ENCODE data around the gene TSHZ2.

The TSHZ2 gene

DNA sequence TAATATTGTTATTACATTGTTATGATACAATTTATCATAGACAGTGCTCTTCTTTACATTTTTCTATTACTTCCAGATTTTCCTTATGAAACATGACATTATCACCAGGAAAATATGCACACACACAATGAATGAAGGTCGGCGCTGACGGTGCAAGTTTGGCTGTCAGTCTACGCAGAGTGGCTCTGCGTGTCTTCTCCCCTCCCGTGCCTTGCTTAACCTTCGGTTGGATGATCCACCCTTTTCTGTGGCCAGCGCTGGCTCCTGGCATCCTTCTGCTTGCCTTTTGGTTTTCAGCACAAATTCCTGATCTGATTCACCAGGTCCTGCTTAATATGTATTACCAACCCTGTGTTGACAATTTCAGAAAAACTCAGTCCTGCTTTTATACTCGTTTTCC lies 157.4 kb downstream of the TSHZ2 start:
- no peak overlapping the region for H3K27ac ChIP-seq (ENCODE audit: low read length)
- 0 out of 2 replicates have a peak, but pooled peaks cover 3% of the 10 kb centered on the region for H3K4me1 ChIP-seq (ENCODE audit: control insufficient read depth, insufficient read depth, low read length)
- no peaks in the 10 kb centered on the region for H3K9me3 ChIP-seq (ENCODE audit: control insufficient read depth, insufficient read depth, low read length)
- H3K4me3 ChIP-seq (ENCODE audit: low read length): no peak overlapping the region
- WGBS (ENCODE audit: insufficient coverage, insufficient read length): no CpG with 5 or more reads among the region's 9 CpGs
- DNase-seq (ENCODE audit: low read depth, low spot score): no peak
- no peaks in the 10 kb centered on the region for H3K27me3 ChIP-seq (ENCODE audit: control insufficient read depth, insufficient read depth, low read length)
- H3K36me3 ChIP-seq (ENCODE audit: control insufficient read depth, insufficient read depth, low read length): no peaks in the 10 kb centered on the region

DNA sequence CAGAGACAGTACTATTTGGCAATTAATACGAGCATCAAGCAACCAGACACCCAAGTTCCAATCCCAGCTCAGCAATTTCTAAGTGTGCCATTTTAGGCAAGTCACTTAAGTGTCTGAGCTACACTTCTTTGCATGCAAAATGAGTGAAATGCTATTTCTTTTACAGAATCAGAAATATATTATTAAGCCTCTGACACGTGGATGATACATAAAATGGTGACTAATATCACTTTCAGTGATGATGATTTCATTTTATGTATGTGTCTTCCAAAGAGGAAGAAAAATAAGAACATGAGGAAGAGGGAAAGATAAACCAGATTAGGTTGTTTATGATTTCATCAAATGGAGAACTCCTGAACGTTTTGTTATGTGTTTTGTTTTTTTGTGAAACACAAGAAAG lies 158.6 kb downstream of the TSHZ2 start:
- Histone ChIP-seq H3K9me3 (ENCODE audit: control insufficient read depth, insufficient read depth, low read length) (no peaks in the 10 kb centered on the region), H3K4me3 (ENCODE audit: low read length) (no peak overlapping the region), H3K4me1 (ENCODE audit: control insufficient read depth, insufficient read depth, low read length) (0 out of 2 replicates have a peak, but pooled peaks cover 3% of the 10 kb centered on the region), H3K27ac (ENCODE audit: low read length) (no peak overlapping the region), H3K27me3 (ENCODE audit: control insufficient read depth, insufficient read depth, low read length) (no peaks in the 10 kb centered on the region), H3K36me3 (ENCODE audit: control insufficient read depth, insufficient read depth, low read length) (no peaks in the 10 kb centered on the region)
- WGBS (ENCODE audit: insufficient coverage, insufficient read length): no CpG with 5 or more reads among the region's 3 CpGs
- no peak for DNase-seq (ENCODE audit: low read depth, low spot score)

DNA sequence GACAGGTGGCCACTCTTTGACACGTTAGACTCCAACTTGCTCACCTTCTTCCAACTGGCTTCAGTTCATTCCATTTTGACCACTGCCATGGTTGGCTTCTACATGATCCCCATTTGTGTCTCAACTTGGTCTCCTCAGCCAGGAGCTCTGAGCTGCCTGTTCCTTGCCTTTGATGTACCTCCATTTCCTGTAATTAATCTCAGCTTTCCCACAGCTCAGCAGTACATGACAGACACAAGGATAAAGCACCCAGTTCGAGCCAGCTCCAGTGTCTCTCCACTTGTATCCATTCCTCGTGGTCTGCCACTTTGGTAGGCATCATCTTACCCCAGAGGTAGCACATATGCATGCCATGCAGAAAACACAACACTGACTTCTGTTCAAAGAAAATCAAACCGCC lies 161.0 kb downstream of the TSHZ2 start:
- H3K27ac ChIP-seq (ENCODE audit: low read length): no peak overlapping the region
- H3K4me1 ChIP-seq (ENCODE audit: control insufficient read depth, insufficient read depth, low read length): peaks cover 3% of the 10 kb centered on the region; the same call in 1 of the 2 replicates
- H3K9me3 ChIP-seq (ENCODE audit: control insufficient read depth, insufficient read depth, low read length): no peaks in the 10 kb centered on the region
- no peaks in the 10 kb centered on the region for H3K27me3 ChIP-seq (ENCODE audit: control insufficient read depth, insufficient read depth, low read length)
- no CpG with 5 or more reads among the region's 4 CpGs for WGBS (ENCODE audit: insufficient coverage, insufficient read length)
- H3K36me3 ChIP-seq (ENCODE audit: control insufficient read depth, insufficient read depth, low read length): no peaks in the 10 kb centered on the region
- no peak overlapping the region for H3K4me3 ChIP-seq (ENCODE audit: low read length)
- DNase-seq (ENCODE audit: low read depth, low spot score): no peak

DNA sequence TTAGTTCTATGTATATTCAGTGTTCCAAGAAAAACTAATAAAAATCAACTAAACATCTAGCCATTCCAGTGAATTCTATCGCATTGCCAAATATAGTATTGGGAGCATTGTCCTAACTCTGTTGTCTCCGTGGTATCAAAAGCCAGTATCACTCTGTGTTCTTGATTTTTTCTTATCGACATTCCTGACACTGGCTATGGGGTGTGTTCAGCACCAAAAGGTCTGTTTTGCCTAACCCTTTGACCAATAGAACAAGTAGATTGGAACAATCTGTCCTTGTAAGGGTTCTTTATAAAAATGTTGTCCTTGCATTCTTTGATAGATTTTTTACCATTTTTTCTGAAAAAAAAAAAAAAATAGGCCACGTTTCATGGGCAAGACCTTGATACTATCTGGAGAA lies 161.5 kb downstream of the TSHZ2 start:
- Histone ChIP-seq H3K9me3 (ENCODE audit: control insufficient read depth, insufficient read depth, low read length) (no peaks in the 10 kb centered on the region), H3K27ac (ENCODE audit: low read length) (no peak overlapping the region), H3K4me1 (ENCODE audit: control insufficient read depth, insufficient read depth, low read length) (peaks cover 3% of the 10 kb centered on the region; the same call in 1 of the 2 replicates), H3K4me3 (ENCODE audit: low read length) (no peak overlapping the region), H3K27me3 (ENCODE audit: control insufficient read depth, insufficient read depth, low read length) (no peaks in the 10 kb centered on the region), H3K36me3 (ENCODE audit: control insufficient read depth, insufficient read depth, low read length) (no peaks in the 10 kb centered on the region)
- no peak for DNase-seq (ENCODE audit: low read depth, low spot score)
- WGBS (ENCODE audit: insufficient coverage, insufficient read length): no CpG with 5 or more reads among the region's 4 CpGs

DNA sequence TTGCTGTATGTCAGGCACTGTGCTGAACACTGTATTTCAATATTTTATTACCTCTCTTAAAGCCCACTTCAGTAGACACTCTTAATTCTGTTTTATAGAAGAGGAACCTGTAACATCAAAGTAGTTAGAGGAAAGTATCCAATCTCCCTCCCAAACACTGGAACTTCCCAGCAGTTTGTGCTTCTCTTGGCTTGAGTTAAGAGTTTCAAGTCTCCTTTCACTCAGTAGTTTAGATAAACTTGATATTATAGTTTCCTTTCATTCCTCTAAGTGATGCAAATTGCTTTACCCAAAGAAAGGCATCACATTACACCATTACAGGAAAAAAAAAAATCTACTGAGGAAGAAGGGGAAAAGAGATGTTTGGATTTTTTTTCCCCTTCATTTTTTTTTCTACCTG lies 164.3 kb downstream of the TSHZ2 start:
- no peaks in the 10 kb centered on the region for H3K27me3 ChIP-seq (ENCODE audit: control insufficient read depth, insufficient read depth, low read length)
- no peak overlapping the region for H3K4me3 ChIP-seq (ENCODE audit: low read length)
- no peak for DNase-seq (ENCODE audit: low read depth, low spot score)
- H3K27ac ChIP-seq (ENCODE audit: low read length): no peak overlapping the region
- H3K9me3 ChIP-seq (ENCODE audit: control insufficient read depth, insufficient read depth, low read length): no peaks in the 10 kb centered on the region
- peaks cover 3% of the 10 kb centered on the region; the same call in 1 of the 2 replicates for H3K4me1 ChIP-seq (ENCODE audit: control insufficient read depth, insufficient read depth, low read length)
- H3K36me3 ChIP-seq (ENCODE audit: control insufficient read depth, insufficient read depth, low read length): no peaks in the 10 kb centered on the region

DNA sequence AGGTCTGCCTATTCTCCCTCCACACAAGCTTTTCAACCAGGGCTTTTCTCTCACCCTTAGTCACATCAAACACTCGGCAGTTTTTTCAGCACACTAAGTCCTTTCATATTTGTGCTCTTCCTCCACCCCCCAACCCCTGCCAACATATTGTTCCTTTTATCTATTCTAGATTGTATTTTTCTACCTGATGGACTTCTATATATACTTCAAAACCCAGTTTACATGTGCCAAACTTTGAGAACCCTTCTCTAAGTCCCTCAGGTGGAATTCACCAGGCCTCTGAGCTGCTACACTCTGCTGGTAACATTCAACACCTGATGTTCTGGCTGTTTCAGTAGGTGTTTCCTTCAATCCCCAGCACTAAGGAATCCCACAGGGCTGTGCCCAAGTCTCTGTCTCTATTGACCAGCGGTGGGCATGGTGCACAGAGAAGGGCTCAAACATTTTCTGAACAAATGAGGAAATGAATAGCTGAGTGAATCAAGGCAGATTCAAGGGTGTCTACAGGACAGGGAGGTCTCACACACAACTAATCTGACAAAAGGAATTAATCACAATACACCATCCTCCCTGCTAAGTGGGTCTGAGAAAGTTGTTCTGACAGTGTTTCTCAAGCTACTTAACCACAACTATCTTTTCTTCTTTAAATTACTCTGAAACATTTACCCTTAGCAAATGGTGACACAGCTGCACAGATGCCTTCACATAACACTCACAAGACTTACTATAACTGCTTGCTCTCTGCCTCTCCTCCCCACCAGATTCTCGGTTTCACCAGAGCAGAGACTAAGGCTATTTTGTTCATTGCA lies 166.5 kb downstream of the TSHZ2 start:
- Histone ChIP-seq H3K4me3 (ENCODE audit: low read length) (no peak overlapping the region), H3K4me1 (ENCODE audit: control insufficient read depth, insufficient read depth, low read length) (peaks cover 1% of the 10 kb centered on the region; the same call in 1 of the 2 replicates), H3K27ac (ENCODE audit: low read length) (no peak overlapping the region), H3K27me3 (ENCODE audit: control insufficient read depth, insufficient read depth, low read length) (no peaks in the 10 kb centered on the region), H3K36me3 (ENCODE audit: control insufficient read depth, insufficient read depth, low read length) (no peaks in the 10 kb centered on the region), H3K9me3 (ENCODE audit: control insufficient read depth, insufficient read depth, low read length) (no peaks in the 10 kb centered on the region)
- no CpG with 5 or more reads among the region's 3 CpGs for WGBS (ENCODE audit: insufficient coverage, insufficient read length)
- no peak for DNase-seq (ENCODE audit: low read depth, low spot score)

DNA sequence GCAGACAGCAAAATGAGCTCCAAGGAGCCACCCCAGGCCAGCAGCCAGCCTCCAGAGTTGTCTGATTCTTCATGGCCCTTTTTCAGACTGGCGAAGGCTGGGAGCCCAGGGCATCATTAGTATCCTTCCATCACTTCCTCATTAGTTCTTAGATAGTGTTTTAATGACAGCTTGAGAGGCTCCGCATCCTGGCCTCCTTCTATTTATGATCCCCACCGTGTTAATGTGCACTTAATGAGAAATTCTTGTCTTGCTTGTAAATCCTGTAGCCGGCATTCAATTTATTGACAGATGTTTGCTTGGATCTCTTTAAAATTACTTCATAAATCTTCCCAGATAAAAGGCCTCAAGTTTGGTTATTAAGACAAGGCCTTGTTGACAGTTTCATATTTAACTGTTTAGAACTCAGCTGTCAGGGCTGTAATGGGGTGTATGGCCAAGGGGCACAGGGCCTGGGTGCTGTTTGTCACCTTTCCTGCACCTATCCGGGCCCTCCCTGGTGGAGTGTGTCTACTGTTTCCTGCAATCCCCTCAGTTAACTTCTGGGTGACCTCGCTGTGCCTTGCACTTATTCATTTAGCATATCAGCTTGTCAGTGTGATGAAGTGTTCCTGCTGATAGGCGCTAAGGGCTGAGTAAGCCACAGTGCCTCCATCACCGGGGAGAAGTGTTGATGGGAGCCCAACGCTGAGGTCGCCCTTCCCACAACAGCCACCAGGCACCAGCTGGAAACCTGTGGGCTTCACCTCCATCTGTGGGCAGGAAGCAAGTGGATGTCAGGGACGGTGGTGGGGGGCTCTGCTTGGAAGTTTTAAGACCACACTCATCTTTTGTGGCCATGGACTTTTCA lies 169.3 kb downstream of the TSHZ2 start:
- Histone ChIP-seq H3K9me3 (ENCODE audit: control insufficient read depth, insufficient read depth, low read length) (no peaks in the 10 kb centered on the region), H3K4me3 (ENCODE audit: low read length) (no peak overlapping the region), H3K4me1 (ENCODE audit: control insufficient read depth, insufficient read depth, low read length) (no peaks in the 10 kb centered on the region; the same call in 1 of the 2 replicates), H3K27ac (ENCODE audit: low read length) (no peak overlapping the region), H3K27me3 (ENCODE audit: control insufficient read depth, insufficient read depth, low read length) (no peaks in the 10 kb centered on the region), H3K36me3 (ENCODE audit: control insufficient read depth, insufficient read depth, low read length) (no peaks in the 10 kb centered on the region)
- WGBS (ENCODE audit: insufficient coverage, insufficient read length): no CpG with 5 or more reads among the region's 11 CpGs
- DNase-seq (ENCODE audit: low read depth, low spot score): no peak

DNA sequence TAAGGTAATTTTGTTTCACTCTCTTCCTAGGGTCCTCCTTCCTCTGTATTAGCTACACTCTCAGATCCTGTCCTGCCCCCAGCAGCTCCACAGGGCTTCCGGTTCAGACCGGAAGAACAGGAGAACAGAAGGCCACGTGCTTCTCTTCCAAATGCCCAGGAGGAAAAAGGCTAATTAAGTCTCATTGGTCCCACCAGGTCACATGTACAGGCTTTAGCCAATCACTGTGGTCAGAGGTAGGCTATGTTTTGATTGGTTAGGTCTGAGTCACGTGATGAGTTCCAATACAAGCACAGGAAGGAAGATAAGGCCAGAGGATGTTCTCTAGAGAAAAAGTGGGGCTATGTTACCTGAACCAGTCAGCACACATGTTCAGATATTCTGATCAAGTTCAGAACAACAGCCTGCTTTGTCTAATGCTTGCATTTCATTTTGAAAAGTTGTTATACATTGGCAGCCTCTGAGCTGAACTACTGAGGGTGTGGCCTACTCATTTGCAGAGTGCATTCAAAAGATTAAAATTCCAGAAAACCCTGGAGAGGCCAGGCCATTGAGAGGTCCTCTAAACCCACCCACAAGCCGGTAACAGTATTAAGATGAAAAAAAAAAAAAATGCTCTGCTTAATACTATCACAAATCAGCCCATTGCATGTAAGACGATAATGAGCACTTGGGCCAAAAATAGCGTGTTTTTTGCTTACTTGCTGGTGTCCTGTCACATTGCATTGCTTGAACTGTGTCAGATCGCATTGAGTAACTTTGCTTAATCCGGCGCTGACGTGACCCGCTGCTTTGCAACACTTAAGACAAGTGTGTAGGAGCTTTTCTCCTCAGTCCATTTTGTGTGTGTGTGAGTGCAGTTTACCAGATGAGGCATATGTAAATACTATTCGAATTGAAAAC lies 170.3 kb downstream of the TSHZ2 start:
- Histone ChIP-seq H3K27ac (ENCODE audit: low read length) (no peak overlapping the region), H3K9me3 (ENCODE audit: control insufficient read depth, insufficient read depth, low read length) (no peaks in the 10 kb centered on the region), H3K27me3 (ENCODE audit: control insufficient read depth, insufficient read depth, low read length) (no peaks in the 10 kb centered on the region), H3K4me1 (ENCODE audit: control insufficient read depth, insufficient read depth, low read length) (no peaks in the 10 kb centered on the region; the same call in 1 of the 2 replicates), H3K36me3 (ENCODE audit: control insufficient read depth, insufficient read depth, low read length) (no peaks in the 10 kb centered on the region), H3K4me3 (ENCODE audit: low read length) (no peak overlapping the region)
- no CpG with 5 or more reads among the region's 13 CpGs for WGBS (ENCODE audit: insufficient coverage, insufficient read length)
- no peak for DNase-seq (ENCODE audit: low read depth, low spot score)

DNA sequence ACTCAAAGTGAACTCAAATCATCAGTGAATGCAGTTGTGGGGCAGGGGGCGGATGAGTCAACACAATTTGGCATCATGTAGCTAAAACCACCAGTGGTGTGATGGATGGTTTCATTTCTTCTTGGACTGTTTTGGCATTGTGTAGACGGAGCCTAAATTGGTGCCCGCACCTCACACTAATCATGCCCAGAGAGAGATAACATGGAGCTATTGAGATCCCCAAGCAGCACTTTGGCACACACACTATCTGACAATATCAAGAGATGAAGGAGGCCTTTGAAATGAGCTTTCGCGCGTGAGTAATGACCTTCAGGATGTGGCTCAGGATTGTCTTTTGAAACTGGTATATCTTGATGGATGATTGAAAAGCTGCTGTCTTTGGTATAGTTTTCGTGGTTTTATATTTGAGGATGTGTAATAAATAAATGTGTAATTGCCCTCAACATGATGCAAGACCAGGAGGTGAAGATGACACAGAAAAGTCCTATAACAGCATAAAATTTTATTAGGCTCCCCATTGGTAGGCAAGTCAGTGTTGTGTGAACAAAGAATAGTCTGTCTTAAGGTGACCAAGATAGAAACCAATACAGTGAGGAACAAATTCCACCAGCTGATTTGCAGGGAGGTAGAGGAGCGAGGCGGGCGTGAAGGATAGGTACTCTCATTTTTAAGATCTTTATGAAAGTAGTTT lies 174.2 kb downstream of the TSHZ2 start:
- DNase-seq (ENCODE audit: low read depth, low spot score): no peak
- H3K36me3 ChIP-seq (ENCODE audit: control insufficient read depth, insufficient read depth, low read length): no peaks in the 10 kb centered on the region
- no peak overlapping the region for H3K4me3 ChIP-seq (ENCODE audit: low read length)
- no peaks in the 10 kb centered on the region for H3K4me1 ChIP-seq (ENCODE audit: control insufficient read depth, insufficient read depth, low read length)
- no peak overlapping the region for H3K27ac ChIP-seq (ENCODE audit: low read length)
- WGBS (ENCODE audit: insufficient coverage, insufficient read length): 100% methylated on average over 1 of the region's 10 CpGs
- no peaks in the 10 kb centered on the region for H3K9me3 ChIP-seq (ENCODE audit: control insufficient read depth, insufficient read depth, low read length)
- H3K27me3 ChIP-seq (ENCODE audit: control insufficient read depth, insufficient read depth, low read length): no peaks in the 10 kb centered on the region
